Measurements from ENCODE around the gene KLK6. TPM values are rescaled to one million over a fixed set of nuclear protein-coding genes. Genes with fewer than 3 reads are reported as not detected.

KLK6 gene
- polyA plus RNA-seq (ENCODE audit: insufficient read depth in 1 of 5, insufficient read length in 5 of 5, low replicate concordance in 1 of 5), result under 1 TPM in 4 of 5 donors, not detected in 1; 0.15 to 0.37 (median 0.32) TPM
- long read RNA-seq, donor 1, result 0 reads
- long read RNA-seq, donor 2, result 0 reads
- long read RNA-seq, donor 3, result 0 reads
- long read RNA-seq, donor 4, result 0 reads
- long read RNA-seq, donor 5, result 0 reads
- long read RNA-seq, donor 6, result 0 reads
- long read RNA-seq, donor 7, result 0 reads
- long read RNA-seq, donor 8, result 0 reads

DNA sequence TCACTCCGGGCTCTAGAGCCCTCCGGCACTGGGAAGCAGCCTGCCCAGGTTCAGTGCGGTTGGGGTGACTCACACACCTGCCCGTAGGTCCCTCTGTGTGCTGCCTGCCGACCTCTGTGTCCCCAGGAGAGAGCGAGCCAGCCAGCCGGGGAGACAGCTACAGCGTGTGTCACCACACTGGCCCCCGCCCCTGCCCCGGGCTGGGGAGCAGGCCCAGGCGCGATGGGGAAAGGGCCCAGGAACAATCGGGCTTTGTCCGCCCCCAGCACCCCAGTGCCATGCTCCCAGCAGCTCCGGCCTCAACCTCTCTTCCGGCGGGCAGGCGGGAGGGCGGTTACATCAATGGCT, at the start of gene KLK6:
TSS of gene KLK6 (minus strand) at position 179 of the 348 bp plus-strand sequence. CDS start 1,487 bp downstream, outside the sequence.
- no peak for DNase-seq

DNA sequence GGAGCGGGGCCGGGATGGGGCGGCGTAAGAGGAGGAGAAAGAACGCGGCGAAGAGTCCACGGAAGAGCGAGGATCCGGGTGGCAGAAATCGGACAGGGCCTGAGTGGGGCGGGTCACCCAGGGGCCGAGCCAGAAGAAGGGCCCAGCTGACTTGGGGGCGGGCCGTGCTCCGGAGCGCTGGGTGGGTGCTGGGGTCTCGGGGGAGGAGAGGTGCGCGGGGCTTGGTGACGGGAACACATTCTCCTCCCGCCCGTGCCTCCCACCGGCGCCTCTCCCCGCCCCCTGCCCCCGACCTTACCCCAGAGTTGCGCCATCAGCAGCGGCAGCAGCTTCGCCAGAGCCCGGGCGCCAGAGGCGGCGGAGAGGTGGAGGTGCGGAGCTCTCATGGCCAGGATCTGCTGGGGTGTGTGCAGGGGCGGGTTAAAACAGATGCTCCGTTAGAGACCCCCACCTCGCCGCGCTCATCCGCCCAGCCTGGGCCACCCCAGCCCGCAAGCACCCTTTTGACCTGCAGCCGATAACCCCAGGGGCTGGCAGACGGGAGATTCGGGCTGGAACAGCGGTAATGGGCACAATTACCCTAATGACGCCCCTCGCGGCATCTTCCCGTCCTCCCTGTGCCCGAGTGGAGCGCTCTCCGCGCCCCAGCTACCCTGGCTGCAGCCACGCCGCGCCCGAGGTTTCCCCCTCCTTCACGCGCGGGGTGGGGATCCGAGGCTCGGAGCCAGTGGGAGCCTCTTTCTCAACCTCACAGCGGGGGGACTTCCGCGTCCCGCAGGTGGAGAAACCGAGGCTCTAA, 49.6 kb upstream of the KLK6 start:
- no peak for DNase-seq

DNA sequence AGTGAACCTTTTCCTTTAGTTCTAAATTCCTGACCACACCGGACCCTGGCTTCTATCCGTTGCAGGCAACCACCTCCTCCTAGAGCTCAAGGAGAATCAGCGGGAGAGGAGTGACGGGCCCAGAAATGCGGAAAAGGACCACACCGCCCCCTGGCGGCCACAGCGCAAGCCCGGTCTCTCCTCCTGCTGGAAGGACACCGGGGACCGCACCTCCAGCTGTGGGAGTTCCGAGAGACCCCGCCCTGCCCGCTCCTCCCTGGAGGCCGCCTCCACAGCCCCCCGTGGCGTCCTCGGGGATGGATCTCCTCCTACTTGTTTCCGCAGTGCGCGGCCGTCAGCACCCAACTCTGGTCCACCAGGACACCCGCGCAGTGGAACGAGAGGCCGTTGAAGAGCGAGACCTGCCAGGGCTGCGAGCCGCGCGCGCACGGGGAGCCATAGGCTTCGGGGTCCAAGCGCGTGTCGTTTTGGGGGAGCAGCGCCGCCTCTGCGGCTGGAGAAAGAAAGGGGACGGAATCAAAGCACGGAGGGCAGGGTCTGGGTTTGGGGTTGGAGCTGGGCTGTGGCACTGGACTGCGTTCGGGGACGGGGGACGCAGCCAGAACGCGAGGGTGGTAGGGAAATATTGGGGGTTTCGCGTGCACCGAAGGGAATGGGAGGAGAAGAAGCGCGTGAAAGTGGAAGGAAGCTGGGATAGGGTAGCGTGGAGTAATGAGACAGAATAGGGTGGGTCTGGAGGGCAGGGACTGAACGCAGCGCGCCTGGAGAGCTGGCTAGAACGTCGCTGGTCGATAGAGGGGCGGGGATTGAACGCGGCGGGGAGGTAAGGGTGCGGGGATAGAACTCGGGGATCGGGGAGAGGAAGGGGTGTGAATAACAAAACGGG, 47.6 kb upstream of the KLK6 start:
- DNase-seq, result no peak

DNA sequence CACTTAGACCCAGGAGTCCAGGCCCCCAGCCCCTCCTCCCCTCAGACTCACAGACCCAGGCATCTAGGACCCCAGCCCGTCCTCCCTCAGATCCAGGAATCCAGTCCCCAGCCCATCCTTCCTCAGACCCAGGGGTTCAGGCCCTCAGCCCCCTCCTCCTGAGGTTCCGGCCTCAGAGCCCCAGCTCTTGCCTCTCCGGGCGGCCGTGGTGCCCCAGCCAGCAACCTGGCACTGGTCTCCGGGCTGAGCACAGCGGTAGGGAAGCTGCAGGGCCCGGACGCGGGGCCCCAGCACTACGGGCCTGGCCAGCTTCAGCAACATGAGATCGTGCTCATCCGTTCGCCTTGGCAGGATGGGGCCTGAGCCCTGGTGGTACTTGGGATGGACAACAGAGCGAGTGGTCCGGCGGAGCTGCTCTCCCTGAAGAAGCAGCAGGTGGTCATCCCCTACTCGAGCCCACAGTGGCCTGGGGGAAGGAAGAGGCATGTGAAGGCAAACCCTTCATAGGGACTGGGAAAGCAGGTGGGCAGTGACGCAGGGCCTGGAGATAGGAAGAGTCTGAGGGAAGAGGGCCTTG, 46.4 kb upstream of the KLK6 start:
- DNase-seq, result no peak

DNA sequence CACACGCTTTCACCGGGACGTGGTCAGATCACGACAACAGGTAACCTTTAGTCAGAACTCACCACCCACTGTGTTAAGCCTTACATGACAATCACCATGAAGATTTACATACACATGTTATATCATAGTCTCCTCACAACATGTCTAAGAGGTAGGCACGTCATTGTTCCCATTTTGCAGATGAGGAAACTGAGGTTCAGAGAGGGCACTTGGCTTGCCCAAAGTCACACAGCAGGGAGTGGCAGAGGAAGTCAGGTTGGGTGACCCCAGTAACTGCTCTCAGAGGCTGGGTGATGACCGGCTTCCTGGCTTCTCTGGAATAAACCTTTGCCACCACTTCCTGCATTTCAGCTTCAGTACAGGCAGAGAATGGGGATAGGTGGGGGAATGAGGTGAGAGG, 44.9 kb upstream of the KLK6 start:
- no peak for DNase-seq

DNA sequence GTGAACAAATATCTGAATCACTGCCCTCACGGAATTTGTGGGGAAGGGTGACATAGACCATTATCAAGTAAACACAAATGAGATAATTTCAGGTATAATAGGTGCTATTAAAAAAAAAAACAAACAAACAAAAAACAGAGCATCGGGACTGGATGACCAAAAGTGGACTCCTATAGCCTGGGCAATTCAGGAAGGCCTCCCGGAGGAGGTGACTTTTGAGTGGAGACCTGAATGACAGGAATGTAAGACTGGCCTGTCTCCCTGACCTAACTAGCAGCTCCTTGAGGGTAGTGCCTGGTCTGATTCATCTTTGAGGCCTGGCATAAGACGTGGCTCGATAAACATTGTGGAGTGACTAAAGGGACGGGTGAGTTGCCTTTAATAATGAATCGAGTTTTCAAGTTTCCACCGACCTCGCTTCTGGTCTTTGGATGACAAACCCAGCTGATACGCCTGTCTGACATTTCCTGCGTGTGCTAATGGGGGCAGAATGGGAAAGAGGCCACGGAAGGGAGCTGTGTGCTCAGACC, 43.3 kb upstream of the KLK6 start:
- no peak for DNase-seq

DNA sequence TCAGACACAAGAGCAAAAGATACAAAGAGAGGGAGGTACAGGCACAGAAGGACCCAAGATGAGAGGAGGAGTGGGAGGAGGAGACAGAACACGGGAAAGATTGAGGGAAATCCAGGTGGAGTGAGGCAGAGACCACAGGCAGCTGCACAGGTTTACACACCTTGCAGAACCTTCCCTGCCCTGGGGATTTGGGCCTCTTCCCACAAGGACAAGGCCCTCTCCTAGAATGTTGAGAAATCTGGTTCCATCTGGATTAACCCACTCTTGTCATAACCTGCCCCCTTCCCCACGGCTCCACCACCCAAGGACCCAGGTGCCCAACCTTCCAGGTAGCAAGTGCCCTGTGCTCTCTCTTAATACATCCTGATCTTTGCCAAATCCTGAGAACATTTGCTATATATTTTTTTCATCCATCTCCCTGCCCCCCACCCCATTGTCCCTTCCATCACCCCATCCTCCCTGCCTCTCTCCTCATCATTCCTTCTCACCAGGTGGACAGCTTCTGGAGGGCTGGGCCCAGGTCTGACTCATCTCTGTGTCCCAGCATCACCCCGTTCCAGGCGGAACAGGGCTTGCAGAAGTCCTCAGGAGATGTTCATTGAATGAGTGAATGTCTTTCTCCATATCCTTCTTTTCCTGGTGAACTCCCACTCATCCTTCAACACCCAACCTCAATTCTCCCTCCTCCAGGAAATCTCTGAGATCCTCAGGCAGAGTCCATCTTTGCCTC, 40.8 kb upstream of the KLK6 start:
- DNase-seq, result no peak

DNA sequence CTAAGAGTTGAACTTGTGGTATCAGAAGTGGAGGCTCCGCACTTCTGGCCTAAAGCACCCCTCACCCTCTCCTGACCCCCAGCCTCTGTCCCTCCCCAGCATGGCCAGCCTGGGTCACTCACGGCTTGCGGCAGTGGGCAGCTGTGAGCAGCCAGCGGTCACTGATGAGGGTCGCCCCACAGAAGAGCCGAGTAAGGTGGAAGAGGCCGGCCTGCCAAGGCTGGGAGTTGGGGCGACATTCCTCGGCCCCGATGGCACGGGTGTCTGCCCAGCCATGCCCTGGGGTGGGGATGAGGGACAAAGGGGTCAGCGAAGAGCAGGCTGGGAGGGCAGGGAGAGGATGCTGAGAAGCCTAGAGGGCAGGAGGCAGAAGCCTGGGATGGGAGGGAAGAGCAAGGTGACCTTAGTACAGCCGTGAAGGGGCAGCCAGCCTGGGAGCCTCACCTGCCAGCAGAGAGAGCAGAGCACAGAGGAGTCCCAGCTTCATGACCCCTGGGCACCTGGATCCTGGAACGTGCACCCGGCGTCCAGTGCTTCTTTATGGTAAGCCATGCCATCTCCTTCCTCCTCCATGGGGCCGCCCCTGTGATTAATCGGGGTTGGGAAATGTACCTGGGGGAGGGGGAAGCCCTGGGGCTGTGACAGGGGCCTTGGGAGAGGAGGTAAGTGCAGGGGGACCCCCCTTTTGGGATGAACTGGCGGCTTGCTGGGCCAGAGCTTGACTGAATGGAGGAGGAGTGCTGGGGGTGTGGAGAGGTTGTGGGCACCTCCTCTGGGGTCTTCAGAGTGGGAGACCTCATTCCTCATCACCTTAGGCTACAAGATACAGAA, 39.9 kb upstream of the KLK6 start:
- DNase-seq, result no peak

DNA sequence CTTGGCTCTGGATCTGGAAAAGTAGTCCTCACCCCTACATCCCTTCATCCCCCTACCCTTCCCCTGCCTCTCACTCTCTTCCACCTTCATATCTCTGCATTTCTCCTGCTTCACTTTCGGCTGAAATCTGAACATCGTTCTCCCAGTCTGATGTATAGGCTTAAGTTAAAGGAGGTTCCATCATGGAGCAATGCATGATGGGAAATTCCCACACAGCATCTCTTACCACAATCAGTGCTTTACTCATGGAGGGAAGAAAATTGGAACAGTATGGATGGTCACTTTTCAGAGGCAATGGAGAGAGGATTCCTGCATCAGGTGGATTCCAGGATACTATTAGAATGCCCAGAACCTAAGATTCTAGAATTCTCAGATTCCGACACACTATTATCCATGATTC, 38.1 kb upstream of the KLK6 start:
- DNase-seq, result no peak

DNA sequence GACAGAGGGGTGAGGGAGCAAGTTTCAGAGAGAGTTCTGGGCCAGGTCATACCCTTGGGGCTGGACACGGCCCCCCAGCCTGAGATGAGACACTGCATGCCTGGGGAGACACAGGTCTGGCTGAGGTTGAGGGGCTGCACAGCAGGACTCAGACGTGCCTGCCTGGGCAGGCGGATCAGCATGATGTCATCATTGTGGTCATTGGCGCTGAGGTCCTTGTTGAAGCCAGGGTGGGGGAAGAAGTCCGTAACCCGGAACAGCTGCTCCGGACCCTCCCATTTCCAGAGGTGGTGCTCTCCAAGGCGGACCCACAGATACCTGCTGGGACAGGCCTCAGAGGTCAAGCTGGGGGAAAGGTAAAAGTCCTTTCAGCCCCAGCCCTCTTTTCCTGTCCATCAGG, 37.0 kb upstream of the KLK6 start:
- DNase-seq, result no peak

DNA sequence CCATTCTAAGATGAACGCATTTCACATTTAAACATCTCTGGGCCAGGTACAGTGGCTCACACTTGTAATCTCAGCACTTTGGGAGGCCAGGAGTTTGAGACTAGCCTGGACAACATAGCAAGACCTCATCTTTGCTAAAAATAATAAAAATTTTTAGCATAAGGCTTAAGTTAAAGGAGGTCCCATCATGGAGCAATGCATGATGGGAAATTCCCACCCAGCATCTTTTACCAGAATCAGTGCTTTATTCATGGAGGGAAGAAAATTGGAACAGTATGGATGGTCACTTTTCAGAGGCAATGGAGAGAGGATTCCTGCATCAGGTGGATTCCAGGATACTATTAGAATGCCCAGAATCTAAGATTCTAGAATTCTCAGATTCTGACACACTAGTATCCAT, 35.9 kb upstream of the KLK6 start:
- DNase-seq, result no peak

DNA sequence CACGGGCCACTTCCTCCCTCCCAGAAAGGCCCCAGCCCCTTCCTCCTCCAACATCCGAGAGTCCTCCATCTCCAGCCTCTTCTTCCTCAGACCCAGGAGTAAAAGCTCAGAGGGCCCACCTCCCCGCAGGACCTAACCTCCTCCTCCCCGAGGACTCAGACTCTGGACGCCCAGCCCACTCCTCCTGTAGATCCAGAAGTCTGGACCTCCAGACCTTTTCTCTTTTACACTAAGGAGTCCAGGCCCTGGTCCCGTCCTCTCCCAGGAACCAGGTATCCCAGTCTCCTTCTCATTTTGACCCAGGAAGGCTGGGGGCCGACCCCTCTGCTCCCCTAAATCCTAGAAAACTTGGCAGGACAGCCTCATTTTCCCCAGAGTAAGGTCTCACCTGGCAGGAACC, 33.9 kb upstream of the KLK6 start:
- no peak for DNase-seq

DNA sequence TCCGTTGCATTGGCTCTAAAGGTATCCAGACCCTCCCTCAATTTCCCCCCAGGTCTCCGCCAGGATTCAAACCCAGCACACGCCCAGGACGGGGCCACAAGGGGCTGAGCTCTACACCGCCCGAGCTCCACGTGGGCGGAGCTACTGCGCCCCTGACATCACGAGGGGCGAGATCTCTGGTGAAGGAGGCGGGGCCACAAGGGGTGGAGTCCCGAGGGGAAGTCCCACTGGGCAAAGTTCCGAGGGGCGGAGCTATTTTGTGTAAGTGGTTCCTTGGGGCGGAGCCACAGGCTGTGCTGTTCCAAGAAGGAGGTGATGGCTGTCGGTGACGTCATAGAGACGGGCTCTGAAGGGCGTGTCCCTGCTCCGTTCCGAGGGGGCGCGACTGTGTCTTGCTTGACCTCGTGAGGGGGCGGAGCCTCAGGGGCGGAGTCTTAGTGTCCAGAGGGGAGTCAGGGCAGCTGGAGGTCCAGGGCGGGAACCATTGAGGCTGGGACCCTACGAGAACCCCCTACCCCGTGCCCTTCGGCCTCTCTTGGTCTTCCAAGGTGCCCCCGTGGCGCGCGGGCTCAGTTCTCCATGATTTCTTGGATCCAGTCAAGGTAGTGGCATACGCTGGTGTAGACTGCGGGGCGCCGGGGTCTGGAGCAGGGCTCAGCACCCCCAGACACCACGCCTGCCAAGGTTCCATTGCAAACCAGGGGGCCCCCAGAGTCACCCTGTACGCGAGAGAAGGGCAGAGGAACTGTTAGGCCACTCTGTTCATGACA, 33.3 kb upstream of the KLK6 start:
- no peak for DNase-seq

DNA sequence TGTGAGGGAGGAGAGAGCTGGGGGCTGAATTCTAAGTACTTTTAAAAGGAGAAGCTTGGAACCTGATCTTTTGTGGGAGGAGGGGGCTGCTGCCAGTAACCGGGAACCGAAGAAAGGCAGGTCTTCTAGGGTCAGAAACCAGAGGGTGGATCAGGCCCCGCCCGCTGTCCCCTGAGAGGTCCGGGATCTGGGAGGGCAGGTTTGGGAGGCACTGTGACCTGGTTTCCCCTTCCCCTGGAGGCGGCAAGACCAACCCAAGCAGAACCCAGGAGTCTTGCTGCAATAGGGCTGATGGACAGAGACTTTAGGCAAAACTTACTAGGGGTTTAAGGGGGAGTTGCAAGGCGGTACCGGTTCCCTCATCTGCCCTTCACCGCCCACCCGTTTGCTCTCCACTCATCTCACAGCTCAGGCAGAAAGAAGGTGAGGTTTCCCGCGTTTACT, 32.7 kb upstream of the KLK6 start:
- no peak for DNase-seq

DNA sequence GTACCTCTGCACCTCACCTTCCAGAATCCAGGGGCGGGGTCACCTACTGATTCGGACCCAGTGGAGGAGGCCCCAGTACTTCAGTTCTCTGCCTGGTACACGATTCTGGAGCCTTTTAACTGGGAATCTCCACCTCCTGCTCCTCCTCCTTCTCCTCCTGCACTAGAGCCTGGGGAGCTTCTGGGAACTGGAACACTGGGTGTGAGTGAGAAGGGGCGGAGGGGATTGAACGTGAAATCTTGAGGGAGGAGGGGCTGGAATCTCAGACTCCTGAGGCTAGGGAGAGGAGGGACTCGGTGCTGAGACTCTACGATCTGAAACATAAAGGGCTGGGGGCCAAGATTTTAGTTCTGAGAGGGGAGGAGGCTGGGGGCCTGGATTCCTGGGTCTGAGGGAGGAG, 32.1 kb upstream of the KLK6 start, which contains the start of gene KLK8:
TSS of gene KLK8 (minus strand) at position 90 of the 400 bp plus-strand sequence. CDS start 437 bp downstream, outside the sequence.
- no peak for DNase-seq

DNA sequence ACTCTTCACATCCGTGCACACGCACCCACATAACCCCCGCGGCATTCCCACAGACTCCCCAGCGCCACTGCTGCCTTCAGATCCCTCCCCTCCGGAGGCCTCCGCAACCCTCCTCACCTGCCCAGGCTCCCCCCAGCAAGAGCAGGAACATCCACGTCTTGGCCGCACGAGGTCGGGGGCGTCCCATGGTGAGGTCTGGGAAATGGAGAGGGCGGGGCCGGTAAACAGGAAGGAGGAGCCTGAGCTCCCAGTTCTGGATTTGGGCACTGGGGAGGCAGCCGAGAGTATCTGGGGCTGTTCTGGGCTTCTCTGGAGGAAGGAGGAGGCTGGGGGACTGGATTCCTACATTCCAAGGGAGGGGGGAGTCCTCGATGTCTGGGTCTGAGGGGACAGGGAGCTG, 31.6 kb upstream of the KLK6 start:
- no peak for DNase-seq

DNA sequence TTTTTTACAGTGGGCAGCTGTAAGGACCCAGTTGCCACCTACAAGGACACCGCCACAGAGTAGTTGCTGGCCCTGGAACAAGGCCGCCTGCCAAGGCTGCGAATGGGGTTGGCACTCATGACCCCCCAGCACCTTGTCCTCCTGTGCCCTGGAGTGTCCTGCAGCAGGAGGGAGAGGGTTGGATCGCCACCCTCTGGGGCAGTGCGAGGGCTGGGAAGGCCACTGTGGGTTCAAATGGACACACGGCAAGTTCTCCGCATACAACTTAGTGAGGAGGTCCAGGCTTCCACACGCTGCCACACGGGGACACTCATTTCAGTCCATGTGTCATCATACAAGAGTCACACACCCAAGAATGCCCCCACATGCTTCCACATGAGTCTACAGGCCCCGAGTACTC, 31.0 kb upstream of the KLK6 start:
- no peak for DNase-seq

DNA sequence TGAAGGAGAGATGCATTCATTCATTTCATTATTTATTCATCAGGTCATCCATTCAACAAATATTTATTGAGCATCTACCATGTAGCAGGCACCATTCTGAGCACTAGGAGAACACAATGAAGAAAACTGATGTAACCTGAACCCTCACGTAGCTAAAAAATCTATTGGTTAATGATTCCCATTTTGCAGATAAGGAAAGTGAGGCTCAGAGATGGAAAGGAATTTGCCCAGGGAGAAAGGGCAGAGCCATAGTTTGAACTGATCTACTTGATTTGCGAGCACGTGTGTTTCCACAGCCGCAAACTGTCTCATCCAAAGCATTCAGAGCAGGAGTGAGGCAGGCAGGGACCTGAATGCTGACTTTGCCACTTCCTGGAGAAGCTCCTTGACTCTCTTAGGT, 29.3 kb upstream of the KLK6 start:
- no peak for DNase-seq

DNA sequence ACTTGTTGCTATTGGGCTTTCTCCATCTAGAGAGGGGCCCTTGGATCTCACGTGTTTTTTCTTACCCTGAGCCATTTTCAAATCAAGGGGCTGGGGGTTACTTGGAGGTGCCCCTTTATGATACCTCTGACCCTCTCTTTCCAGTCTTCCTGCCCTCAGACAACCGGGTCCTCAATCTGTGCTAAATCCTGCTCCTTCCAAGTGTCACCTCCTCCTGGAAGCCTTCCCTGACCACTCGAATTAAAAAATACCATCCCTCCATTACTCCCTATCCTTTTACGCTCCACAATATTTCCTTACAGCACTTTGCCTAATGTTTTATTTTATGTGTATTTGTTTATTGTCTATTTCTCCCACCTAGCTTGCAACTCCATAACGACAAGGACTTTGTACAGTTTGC, 28.7 kb upstream of the KLK6 start:
- no peak for DNase-seq

All from right lung (tissue), 10 donors.